A549 (cell line): Measurements from ENCODE around the gene MYO1D. TPM values are rescaled to one million over a fixed set of nuclear protein-coding genes. Genes with fewer than 3 reads are reported as not detected.
"Not testable (repeated sequence)": the region's sequence is repeated elsewhere in the genome, so short reads cannot be mapped to it uniquely, and the experiment has no call there.

Experiments used
- ATAC-seq, 2 experiments: fragments of 200-7000 bp in 1 of 2; fragments of >200 bp in 1 of 2; cut with Nextera tagmentation in 1 of 2; cut with Tn5 transposase in 1 of 2; 3 replicates each; pipeline versions ENCODE4 v1.8.0 to v1.9.1; 2018 to 2020; ENCODE audit warnings: mild to moderate bottlenecking in 1 of 2, moderate library complexity in 1 of 2
- CTCF ChIA-PET: fragments of 300-600 bp; sonication (Branson Sonifier 250); formaldehyde crosslinking; extraction: SDS; loops from one replicate; lab custom pipeline; 2021; ENCODE audit warnings: antibody characterized with exemption, inconsistent platforms; lab: Yijun Ruan, JAX
- POLR2A ChIA-PET: fragments of 350-600 bp; formaldehyde crosslinking; extraction: SDS; loops from one replicate; lab custom pipeline; 2021; ENCODE audit warnings: antibody characterized with exemption, inconsistent platforms; lab: Yijun Ruan, JAX
- DNase-seq, 2 experiments: peaks; one replicate each; pipeline versions ENCODE4 v3.0.0 to v3.0.0-alpha.2; 2011 to 2016; ENCODE audit warnings: low read depth in 1 of 2, low spot score in 1 of 2
- FAIRE-seq: peaks from 2 replicates; lab custom pipeline; 2011; peaks lifted over from hg19 to GRCh38; lab: Jason Lieb, UNC
- H3K27ac ChIP-seq, 2 experiments: fragments of >200 bp; sonication (Bioruptor Twin); formaldehyde crosslinking; 3 replicates each; pipeline ENCODE4 v1.5.1; 2016 to 2017
- H3K4me1 ChIP-seq: fragments of >200 bp; sonication (Bioruptor Twin); formaldehyde crosslinking; 3 replicates; pipeline ENCODE4 v1.6.1; 2016
- H3K4me2 ChIP-seq: fragments of >200 bp; sonication (Bioruptor Twin); formaldehyde crosslinking; 3 replicates; pipeline ENCODE4 v1.6.1; 2016
- H3K4me3 ChIP-seq: fragments of >200 bp; sonication (Bioruptor Twin); formaldehyde crosslinking; 3 replicates; pipeline ENCODE4 v1.5.1; 2016
- H3K9me3 ChIP-seq: fragments of >200 bp; sonication (Bioruptor Twin); formaldehyde crosslinking; 3 replicates; pipeline ENCODE4 v1.6.1; 2016
- ATOH8 ChIP-seq: fragments of 250-450 bp; sonication (Bioruptor Pico); IDR thresholded peaks from 2 replicates; pipeline ENCODE4 v1.5.0; 2020; ENCODE audit warnings: low read depth, mild to moderate bottlenecking, moderate library complexity
- CBX8 ChIP-seq: fragments of 200-600 bp; sonication (generic); IDR thresholded peaks from 2 replicates; pipeline ENCODE4 v1.6.1; 2016
- CEBPB ChIP-seq, 2 experiments: fragments of >200 bp in 1 of 2; sonication (Bioruptor Twin) in 1 of 2; formaldehyde crosslinking in 1 of 2; IDR thresholded peaks; 2 replicates each; pipeline ENCODE4 v1.6.1; 2012 to 2016
- CHD2 ChIP-seq: fragments of 150-350 bp; IDR thresholded peaks from 2 replicates; pipeline ENCODE4 v1.6.1; 2014; ENCODE audit warnings: low read length; ENCODE audit not compliant: partially characterized antibody
- CHD4 ChIP-seq: fragments of 200-600 bp; sonication (generic); IDR thresholded peaks from 2 replicates; pipeline ENCODE4 v1.6.1; 2016; ENCODE audit warnings: antibody characterized with exemption, mild to moderate bottlenecking, borderline replicate concordance
- EHF ChIP-seq: fragments of 250-450 bp; sonication (Bioruptor Pico); IDR thresholded peaks from 2 replicates; pipeline ENCODE4 v1.5.0; 2020; ENCODE audit warnings: mild to moderate bottlenecking
- HES2 ChIP-seq: fragments of >200 bp; sonication (Bioruptor Twin); formaldehyde crosslinking; IDR thresholded peaks from 2 replicates; pipeline ENCODE4 v1.6.1; 2016
- HEYL ChIP-seq: fragments of 250-450 bp; sonication (Bioruptor Pico); IDR thresholded peaks from 2 replicates; pipeline ENCODE4 v1.8.0; 2021; ENCODE audit warnings: mild to moderate bottlenecking, moderate library complexity
- HMGXB4 ChIP-seq: fragments of 250-450 bp; sonication (Bioruptor Pico); IDR thresholded peaks from 2 replicates; pipeline ENCODE4 v1.5.0; 2021; ENCODE audit warnings: mild to moderate bottlenecking, moderate library complexity, borderline replicate concordance
- HOXA7 ChIP-seq: fragments of 250-450 bp; sonication (Bioruptor Pico); IDR thresholded peaks from 2 replicates; pipeline ENCODE4 v1.5.0; 2020; ENCODE audit warnings: mild to moderate bottlenecking, moderate library complexity
- MAZ ChIP-seq: fragments of 150-350 bp; IDR thresholded peaks from 2 replicates; pipeline ENCODE4 v1.6.1; 2014; ENCODE audit warnings: antibody characterized with exemption, low read depth, low read length, borderline replicate concordance
- PHF8 ChIP-seq: fragments of 200-600 bp; sonication (generic); IDR thresholded peaks from 2 replicates; pipeline ENCODE4 v1.6.1; 2016; ENCODE audit warnings: low read depth, mild to moderate bottlenecking, antibody characterized with exemption, moderate library complexity, borderline replicate concordance
- POLR2AphosphoS2 ChIP-seq: conservative IDR thresholded peaks from 2 replicates; pipeline ENCODE4 v1.6.1; 2012; ENCODE audit warnings: low read length, improper control_type of control experiment, inconsistent platforms
- RFX5 ChIP-seq: fragments of 450-650 bp; IDR thresholded peaks from 2 replicates; pipeline ENCODE4 v1.7.1; 2014; ENCODE audit warnings: antibody characterized with exemption, mild to moderate bottlenecking, moderate library complexity
- ZNF302 ChIP-seq: fragments of 250-450 bp; sonication (Bioruptor Pico); IDR thresholded peaks from 2 replicates; pipeline ENCODE4 v1.9.0; 2021; ENCODE audit warnings: inconsistent platforms, mild to moderate bottlenecking, moderate library complexity
- WGBS: methylation state at CpG from one replicate; pipeline ENCODE4 v1.1.6; 2017; ENCODE audit errors: missing lambda C conversion rate; 5-methylcytosine and 5-hydroxymethylcytosine counted together
- polyA plus RNA-seq, 4 experiments: library from polyadenylated mRNA; depleted of rRNA in 3 of 4; stranded (reverse); fragments of >200 nt; fragmentation: RNase III in 1 of 4; extraction: RNeasy Plus Mini Kit Qiagen cat#74134 plus additional on column Dnase treatment in 1 of 4; gene quantifications; 2 replicates in 3 of 4; 3 replicates in 1 of 4; pipeline ENCODE4 v1.2.3, GENCODE V29; 2011 to 2017
- TF ChIP-seq, protein P1 (sequence below): fragments of >200 bp; sonication (Bioruptor Twin); formaldehyde crosslinking; IDR thresholded peaks from 3 replicates; pipeline ENCODE4 v1.5.1; 2016

The MYO1D gene
- polyA plus RNA-seq, 2 of the 4 experiments (the other 2 are of a cell fraction) = 2.8 to 4.2 TPM

DNA sequence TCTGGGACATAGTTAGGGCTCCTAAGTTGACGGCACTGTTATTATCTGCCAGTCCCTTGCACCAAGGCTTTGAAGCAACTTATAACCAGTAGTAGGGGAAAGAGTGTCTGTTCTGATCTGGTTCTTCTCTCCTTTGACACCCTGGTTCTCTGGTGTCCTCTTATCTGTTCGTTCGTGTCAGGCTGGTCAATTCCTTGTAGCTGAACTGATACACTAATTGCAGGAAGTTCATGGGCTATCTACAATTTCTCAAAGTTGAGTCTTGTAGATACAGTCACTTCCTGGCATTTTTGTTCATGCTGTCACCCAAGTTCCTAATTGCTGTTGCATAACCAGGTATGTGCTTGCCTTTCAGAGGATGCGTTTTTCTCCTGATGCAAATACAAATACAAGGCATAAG is 17.3 kb upstream of the MYO1D start:
- CTCF ChIA-PET = interaction anchor here (0.6 to 0.7 kb wide), 3 partner anchors 13 to 230 kb away, joined by 3 read pairs; no protein-coding TSS in a partner anchor

GRCh38 chr17:32887410-32887809 is 10.5 kb upstream of the MYO1D start:
- CTCF ChIA-PET, DNase-seq, ATAC-seq, H3K4me1 ChIP-seq, FAIRE-seq, H3K9me3 ChIP-seq, H3K27ac ChIP-seq, H3K4me3 ChIP-seq, H3K4me2 ChIP-seq, POLR2A ChIA-PET: not testable (repeated sequence)
- 29% methylated on average over 1 of the region's 14 CpGs for WGBS

More for the DNA sequence above, 17.3 kb upstream of the MYO1D start:
- Histone ChIP-seq H3K27ac (no peak overlapping the region), H3K4me1 (no peaks in the 10 kb centered on the region), H3K9me3 (no peaks in the 10 kb centered on the region), H3K4me3 (no peak overlapping the region), H3K4me2 (no peak overlapping the region)
- no peak for FAIRE-seq
- WGBS = 64% methylated on average over 4 of the region's 4 CpGs
- POLR2A ChIA-PET = no interaction called here
- DNase-seq = no peak
- TF ChIP-seq ZNF302 (CRISPR knock-in tag) (no peak), ATOH8 (CRISPR knock-in tag) (no peak), CHD4 (no peak), HMGXB4 (CRISPR knock-in tag) (no peak), HOXA7 (CRISPR knock-in tag) (no peak), CBX8 (no peak)
- no peak for ATAC-seq

- 76% methylated on average over 8 of the region's 16 CpGs for WGBS
- H3K27ac ChIP-seq, H3K4me3 ChIP-seq, H3K4me1 ChIP-seq, FAIRE-seq, POLR2A ChIA-PET, H3K9me3 ChIP-seq, DNase-seq, H3K4me2 ChIP-seq, ATAC-seq: not testable (repeated sequence)
- CTCF ChIA-PET = interaction anchor here (1.8 to 2.4 kb wide), 3 partner anchors 10 to 103 kb away, joined by 7 to 30 read pairs (median 12); partner anchors contain the start of gene MYO1D
Observed at GRCh38 chr17:32886951-32887350, 10.0 kb upstream of the MYO1D start.

GRCh38 chr17:32882734-32883133 is 5.8 kb upstream of the MYO1D start:
- H3K9me3 ChIP-seq = no peaks in the 10 kb centered on the region
- H3K4me2 ChIP-seq = no peak overlapping the region
- 0 out of 3 replicates have a peak, but pooled peaks cover under 1% of the 10 kb centered on the region for H3K4me1 ChIP-seq
- no peak overlapping the region for H3K4me3 ChIP-seq
- ATAC-seq (no peak), DNase-seq (no peak), FAIRE-seq (no peak)
- CTCF ChIA-PET = interaction anchor here (0.6 to 12.1 kb wide), 3 partner anchors 54 to 104 kb away, joined by 3 to 205 read pairs (median 4); no protein-coding TSS in a partner anchor
- no peak overlapping the region for H3K27ac ChIP-seq
- WGBS = 45% methylated on average over 4 of the region's 4 CpGs
- TF ChIP-seq MAZ (no peak), EHF (CRISPR knock-in tag) (no peak), CEBPB (IDR thresholded peaks at IDR 0.05) (no peak), CHD2 (no peak)
- POLR2A ChIA-PET = no interaction called here

DNA sequence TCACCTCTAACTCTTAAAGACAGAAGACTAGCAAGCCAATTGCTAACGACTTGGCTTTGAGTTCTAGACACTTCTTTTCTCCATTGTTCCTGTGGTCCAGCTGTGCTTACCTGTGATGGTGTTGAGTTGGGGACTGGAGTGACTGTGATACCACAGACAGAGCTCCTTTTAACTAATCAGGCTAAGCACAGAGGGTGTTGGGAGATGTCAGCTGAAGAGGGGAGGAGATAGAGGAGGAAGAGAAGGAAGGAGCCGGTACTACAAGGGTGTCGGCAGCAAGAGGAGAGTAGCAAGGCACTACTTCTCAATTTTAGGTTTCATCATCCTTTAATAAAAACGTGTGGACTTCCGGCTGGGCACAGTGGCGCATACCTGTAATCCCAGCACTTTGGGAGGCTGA is 5.1 kb upstream of the MYO1D start:
- no peak overlapping the region for H3K4me2 ChIP-seq
- ChIA-PET POLR2A (no interaction called here), CTCF (interaction anchor here (1.2 to 12.1 kb wide), 2 partner anchors 55 to 103 kb away, joined by 3 to 205 read pairs; no protein-coding TSS in a partner anchor)
- 61% methylated on average over 6 of the region's 6 CpGs for WGBS
- ATAC-seq (no peak), DNase-seq (no peak), FAIRE-seq (no peak)
- no peaks in the 10 kb centered on the region for H3K9me3 ChIP-seq
- 0 out of 3 replicates have a peak, but pooled peaks cover 4% of the 10 kb centered on the region for H3K4me1 ChIP-seq
- no peak overlapping the region for H3K27ac ChIP-seq
- no peak overlapping the region for H3K4me3 ChIP-seq
- TF ChIP-seq ATOH8 (CRISPR knock-in tag) = no peak
- TF ChIP-seq RFX5 = no peak
- TF ChIP-seq HES2 = no peak
- TF ChIP-seq POLR2AphosphoS2 = no peak
- TF ChIP-seq HEYL (CRISPR knock-in tag) = no peak
- TF ChIP-seq PHF8 = no peak
- TF ChIP-seq, protein P1, sequence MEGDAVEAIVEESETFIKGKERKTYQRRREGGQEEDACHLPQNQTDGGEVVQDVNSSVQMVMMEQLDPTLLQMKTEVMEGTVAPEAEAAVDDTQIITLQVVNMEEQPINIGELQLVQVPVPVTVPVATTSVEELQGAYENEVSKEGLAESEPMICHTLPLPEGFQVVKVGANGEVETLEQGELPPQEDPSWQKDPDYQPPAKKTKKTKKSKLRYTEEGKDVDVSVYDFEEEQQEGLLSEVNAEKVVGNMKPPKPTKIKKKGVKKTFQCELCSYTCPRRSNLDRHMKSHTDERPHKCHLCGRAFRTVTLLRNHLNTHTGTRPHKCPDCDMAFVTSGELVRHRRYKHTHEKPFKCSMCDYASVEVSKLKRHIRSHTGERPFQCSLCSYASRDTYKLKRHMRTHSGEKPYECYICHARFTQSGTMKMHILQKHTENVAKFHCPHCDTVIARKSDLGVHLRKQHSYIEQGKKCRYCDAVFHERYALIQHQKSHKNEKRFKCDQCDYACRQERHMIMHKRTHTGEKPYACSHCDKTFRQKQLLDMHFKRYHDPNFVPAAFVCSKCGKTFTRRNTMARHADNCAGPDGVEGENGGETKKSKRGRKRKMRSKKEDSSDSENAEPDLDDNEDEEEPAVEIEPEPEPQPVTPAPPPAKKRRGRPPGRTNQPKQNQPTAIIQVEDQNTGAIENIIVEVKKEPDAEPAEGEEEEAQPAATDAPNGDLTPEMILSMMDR = no peak
